Hepatic stellate cell (primary cell): ENCODE data around the gene DOP1A.

ENCODE experiments used
- DNase-seq: peaks from one replicate; pipeline ENCODE4 v3.0.0; 2011; ENCODE audit warnings: low spot score

DOP1A gene

GRCh38 chr6:83067448-83068439 is at the start of gene DOP1A:
Gene DOP1A, plus strand, starts transcription at chr6:83067671. Its CDS starts 29,307 bp downstream, at chr6:83096978.
- peak; percentile 92 for DNase-seq

DNA sequence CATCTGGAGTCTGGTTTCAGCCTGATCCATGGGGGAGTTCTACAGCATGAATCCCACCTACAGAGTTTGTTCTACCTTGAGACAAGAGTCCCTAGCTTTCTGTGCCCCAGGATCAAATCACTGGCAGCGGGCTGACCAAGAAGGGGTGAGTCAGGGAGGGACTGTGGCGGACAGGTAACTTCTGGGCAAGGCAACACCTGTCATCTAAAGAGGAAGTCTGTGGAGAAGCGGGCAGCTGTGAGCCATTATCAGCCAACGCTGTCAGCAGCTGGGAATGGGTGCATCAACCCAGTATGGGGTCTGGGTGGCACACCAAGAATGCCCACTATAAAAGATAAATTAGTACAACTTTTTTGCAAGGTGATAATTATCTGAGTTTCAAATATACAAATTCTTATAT is 47.7 kb upstream of the DOP1A start:
- no peak for DNase-seq

DNA sequence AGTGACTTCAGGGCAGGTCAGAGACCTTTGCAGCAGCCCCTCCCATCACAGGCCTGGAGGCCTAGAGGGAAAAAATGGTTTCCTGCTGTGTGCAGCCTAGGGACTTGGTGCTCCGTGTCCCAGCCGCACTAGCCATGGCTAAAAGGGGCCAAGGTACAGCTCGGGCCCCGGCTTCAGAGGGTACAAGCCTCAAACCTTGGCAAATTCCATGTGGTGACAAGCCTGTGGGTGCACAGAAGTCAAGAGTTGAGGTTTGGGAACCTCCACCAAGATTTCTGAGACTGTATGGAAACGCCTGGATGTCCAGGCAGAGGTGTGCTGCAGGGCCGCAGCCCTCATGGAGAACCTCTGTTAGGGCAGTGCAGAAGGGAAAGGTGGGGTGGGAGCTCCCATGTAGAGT is 35.8 kb upstream of the DOP1A start:
- DNase-seq = no peak

- no peak for DNase-seq
Observed at GRCh38 chr6:83038246-83038645, 29.2 kb upstream of the DOP1A start.

- no peak for DNase-seq
Observed at GRCh38 chr6:83042467-83043053, 24.9 kb upstream of the DOP1A start.

- DNase-seq = no peak
Observed at GRCh38 chr6:83044091-83044768, 23.2 kb upstream of the DOP1A start.

GRCh38 chr6:83047065-83047754 is 20.3 kb upstream of the DOP1A start:
- no peak for DNase-seq

- no peak for DNase-seq
Observed at GRCh38 chr6:83051377-83052172, 15.9 kb upstream of the DOP1A start.

- no peak for DNase-seq
Observed at GRCh38 chr6:83053678-83054077, 13.8 kb upstream of the DOP1A start.

GRCh38 chr6:83055366-83055964 is 12.0 kb upstream of the DOP1A start:
- DNase-seq = peak; percentile 40

- peak; percentile 25 for DNase-seq
Observed at GRCh38 chr6:83057705-83058321, 9.7 kb upstream of the DOP1A start.

GRCh38 chr6:83061190-83061589 is 6.3 kb upstream of the DOP1A start:
- DNase-seq = no peak

GRCh38 chr6:83062225-83062624 is 5.2 kb upstream of the DOP1A start:
- peak; percentile 6 for DNase-seq

GRCh38 chr6:83065511-83066192 is 1.8 kb upstream of the DOP1A start, which contains the start of gene UBE3D:
Gene UBE3D, minus strand, starts transcription at chr6:83065841. Its CDS starts 123 bp downstream, at chr6:83065718.
- peak; percentile 92 for DNase-seq

DNA sequence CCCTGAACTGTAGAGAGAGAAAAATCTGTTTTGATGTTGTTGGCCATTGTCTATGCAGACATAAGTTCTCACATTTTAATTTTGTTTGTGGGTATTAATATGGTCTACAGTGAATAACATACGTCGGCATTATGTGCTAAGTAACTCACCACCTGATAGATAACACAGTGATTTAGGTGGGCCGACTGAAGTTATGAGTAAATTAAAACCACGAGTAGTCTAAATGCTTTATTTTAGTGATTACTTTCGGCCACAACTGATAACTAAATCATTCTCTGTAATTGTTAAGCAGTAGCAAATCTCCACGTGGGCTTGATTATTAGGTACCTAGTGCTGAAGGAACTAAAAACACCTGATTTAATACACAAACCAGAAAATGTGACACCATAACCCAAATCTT is 1.1 kb downstream of the DOP1A start:
- no peak for DNase-seq

DNA sequence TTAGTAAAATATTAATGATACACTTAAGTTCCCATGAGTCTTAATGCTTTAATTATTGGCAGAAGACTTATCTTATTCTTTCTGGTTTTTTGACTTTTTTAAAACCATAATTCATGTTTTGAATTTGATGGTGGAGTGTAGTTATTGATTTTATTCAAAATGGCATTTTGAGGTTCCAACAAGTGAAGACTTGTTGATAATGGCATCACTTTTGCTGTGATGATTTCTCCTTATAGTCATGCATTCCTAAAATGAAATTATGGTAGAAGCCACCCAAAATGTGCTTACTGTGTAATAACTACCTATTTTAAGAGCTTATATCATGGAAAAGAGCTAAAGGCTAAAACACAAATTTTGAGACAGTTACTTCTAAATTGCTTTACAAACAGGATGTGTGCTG is 2.2 kb downstream of the DOP1A start:
- DNase-seq = no peak

DNA sequence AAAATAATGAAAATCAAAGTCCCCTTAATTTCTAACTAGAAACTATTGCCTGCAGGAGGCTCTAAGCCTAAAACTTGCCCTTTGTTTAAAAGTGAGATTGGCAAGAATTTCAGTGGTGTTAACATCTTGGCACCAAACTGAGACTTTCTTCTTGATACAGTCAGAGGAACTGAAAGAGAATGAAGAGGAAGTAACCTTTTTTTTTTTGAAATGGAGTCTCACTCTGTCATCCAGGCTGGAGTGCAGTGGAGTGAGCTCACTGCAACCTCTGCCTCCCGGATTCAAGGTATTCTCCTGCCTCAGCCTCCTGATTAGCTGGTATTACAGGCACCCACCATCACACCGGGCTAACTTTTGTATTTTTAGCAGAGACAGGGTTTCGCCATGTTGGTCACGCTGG is 3.6 kb downstream of the DOP1A start:
- DNase-seq = no peak

DNA sequence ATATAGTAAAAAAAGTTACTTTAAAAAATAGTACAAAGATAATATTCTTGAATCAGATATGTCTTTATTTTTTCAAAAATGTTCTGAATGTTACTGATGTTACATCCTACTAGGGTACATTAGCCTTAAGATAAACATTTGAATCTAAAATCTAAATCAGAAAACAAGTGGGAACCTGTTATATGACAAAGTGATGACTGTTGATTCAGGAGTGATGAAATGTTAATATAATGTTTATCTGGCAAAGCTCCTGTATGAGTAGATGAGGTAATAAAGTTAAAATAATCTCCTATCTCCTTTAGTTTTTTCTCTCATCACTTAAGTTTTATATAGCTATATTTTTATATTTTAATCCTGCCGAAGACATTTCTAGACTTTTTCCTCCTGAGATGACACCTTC is 4.2 kb downstream of the DOP1A start:
- no peak for DNase-seq

GRCh38 chr6:83072726-83073125 is 5.3 kb downstream of the DOP1A start:
- DNase-seq = no peak

GRCh38 chr6:83073615-83074014 is 6.1 kb downstream of the DOP1A start:
- no peak for DNase-seq
